GM23338 (cell line): Measurements from ENCODE around the gene STXBP5. TPM values are rescaled to one million over a fixed set of nuclear protein-coding genes. Genes with fewer than 3 reads are reported as not detected.

Experiments
- ATAC-seq: fragments of 200-7000 bp; cut with Tn5 transposase; 3 replicates; pipeline ENCODE4 v1.9.1; 2020
- DNase-seq: peaks from one replicate; pipeline ENCODE4 v3.0.0-alpha.2; 2015; ENCODE audit warnings: low spot score
- H2AFZ ChIP-seq: fragments of 200-600 bp; sonication (generic); 2 replicates; pipeline ENCODE4 v1.8.0; 2016; ENCODE audit warnings: antibody characterized with exemption, mild to moderate bottlenecking, moderate library complexity
- H3F3A ChIP-seq: fragments of 200-600 bp; sonication (generic); replicated peaks from 2 replicates; pipeline ENCODE4 v1.8.0; 2017; ENCODE audit warnings: antibody characterized with exemption, mixed run types, low read depth
- H3K27ac ChIP-seq: fragments of 200-600 bp; sonication (generic); 2 replicates; pipeline ENCODE4 v1.6.1; 2016; ENCODE audit warnings: low read depth
- H3K27me3 ChIP-seq: fragments of 200-600 bp; sonication (generic); 2 replicates; pipeline ENCODE4 v1.8.0; 2016; ENCODE audit warnings: mild to moderate bottlenecking, mixed run types, moderate library complexity; ENCODE audit not compliant: insufficient read depth
- H3K36me3 ChIP-seq: fragments of 200-600 bp; sonication (generic); 2 replicates; pipeline ENCODE4 v1.8.0; 2016; ENCODE audit warnings: mild to moderate bottlenecking; ENCODE audit not compliant: insufficient read depth
- H3K4me1 ChIP-seq: fragments of 200-600 bp; sonication (generic); 2 replicates; pipeline ENCODE4 v1.8.0; 2016; ENCODE audit warnings: mild to moderate bottlenecking, moderate library complexity; ENCODE audit not compliant: insufficient read depth
- H3K4me2 ChIP-seq: fragments of 200-600 bp; sonication (generic); 2 replicates; pipeline ENCODE4 v1.7.1; 2017; ENCODE audit warnings: mixed run types
- H3K4me3 ChIP-seq: fragments of 200-600 bp; sonication (generic); 2 replicates; pipeline ENCODE4 v1.6.1; 2016; ENCODE audit warnings: mixed run types
- H3K79me2 ChIP-seq: fragments of 200-600 bp; sonication (generic); replicated peaks from 2 replicates; pipeline ENCODE4 v1.8.0; 2017; ENCODE audit warnings: mild to moderate bottlenecking; ENCODE audit not compliant: insufficient read depth
- H3K9me2 ChIP-seq: fragments of 200-600 bp; sonication (generic); 2 replicates; pipeline ENCODE4 v1.8.0; 2017; ENCODE audit not compliant: insufficient read depth
- H4K20me1 ChIP-seq: fragments of 200-600 bp; sonication (generic); replicated peaks from 2 replicates; pipeline ENCODE4 v1.8.0; 2017; ENCODE audit warnings: mild to moderate bottlenecking; ENCODE audit not compliant: insufficient read depth
- H3K27ac Mint-ChIP-seq: 2 replicates; pipeline ENCODE4 v1.8.0; 2020; ENCODE audit warnings: inconsistent platforms, mild to moderate bottlenecking, moderate library complexity, mixed read lengths
- H3K27me3 Mint-ChIP-seq: 3 replicates; pipeline ENCODE4 v1.8.0; 2022; ENCODE audit warnings: low read depth, mild to moderate bottlenecking, moderate library complexity, mixed read lengths, inconsistent platforms; ENCODE audit not compliant: insufficient read depth, poor library complexity
- H3K36me3 Mint-ChIP-seq: 3 replicates; pipeline ENCODE4 v1.8.0; 2021; ENCODE audit warnings: low read depth, mild to moderate bottlenecking, inconsistent platforms, moderate library complexity, mixed read lengths
- H3K4me1 Mint-ChIP-seq: 3 replicates; pipeline ENCODE4 v1.8.0; 2020; ENCODE audit warnings: mild to moderate bottlenecking, inconsistent platforms, mixed read lengths
- H3K4me3 Mint-ChIP-seq: 3 replicates; pipeline ENCODE4 v1.8.0; 2021; ENCODE audit warnings: moderate library complexity, mild to moderate bottlenecking, inconsistent platforms, mixed read lengths
- H3K9me3 Mint-ChIP-seq: 3 replicates; pipeline ENCODE4 v1.8.0; 2020; ENCODE audit warnings: moderate library complexity, mild to moderate bottlenecking, inconsistent platforms, mixed read lengths
- CREB1 ChIP-seq: fragments of 250-450 bp; sonication (Bioruptor Pico); IDR thresholded peaks from 2 replicates; pipeline ENCODE4 v1.5.0; 2020; ENCODE audit warnings: low read depth, mild to moderate bottlenecking, moderate library complexity
- ETS1 ChIP-seq: IDR thresholded peaks from 2 replicates; pipeline ENCODE4 v1.6.1; 2016; ENCODE audit warnings: antibody characterized with exemption
- EZH2phosphoT487 ChIP-seq: fragments of 200-600 bp; sonication (generic); IDR thresholded peaks from one replicate; pipeline ENCODE4 v1.8.1; 2018; ENCODE audit warnings: antibody characterized with exemption; ENCODE audit not compliant: unreplicated experiment
- JUNB ChIP-seq: IDR thresholded peaks from one replicate; pipeline ENCODE4 v1.6.1; 2016; ENCODE audit warnings: antibody characterized with exemption; ENCODE audit not compliant: unreplicated experiment
- NANOG ChIP-seq: IDR thresholded peaks from 2 replicates; pipeline ENCODE4 v1.6.1; 2016; ENCODE audit warnings: antibody characterized with exemption, borderline replicate concordance
- POLR2AphosphoS5 ChIP-seq: IDR thresholded peaks from 2 replicates; pipeline ENCODE4 v1.6.1; 2016; ENCODE audit warnings: antibody characterized with exemption, low read depth
- REST ChIP-seq: IDR thresholded peaks from one replicate; pipeline ENCODE4 v1.6.1; 2018; ENCODE audit warnings: antibody characterized with exemption; ENCODE audit not compliant: unreplicated experiment
- STAT1 ChIP-seq: IDR thresholded peaks from one replicate; pipeline ENCODE4 v1.6.1; 2016; ENCODE audit warnings: antibody characterized with exemption; ENCODE audit not compliant: unreplicated experiment
- ZNF114 ChIP-seq: fragments of 250-450 bp; sonication (Bioruptor Pico); IDR thresholded peaks from 2 replicates; pipeline ENCODE4 v1.5.0; 2020; ENCODE audit warnings: mild to moderate bottlenecking, moderate library complexity
- ZNF331 ChIP-seq: fragments of 250-450 bp; sonication (Bioruptor Pico); IDR thresholded peaks from 2 replicates; pipeline ENCODE4 v1.5.0; 2020; ENCODE audit warnings: low read depth, mild to moderate bottlenecking, moderate library complexity
- ZNF462 ChIP-seq: fragments of 250-450 bp; sonication (Bioruptor Pico); IDR thresholded peaks from 2 replicates; pipeline ENCODE4 v1.5.0; 2020; ENCODE audit warnings: mild to moderate bottlenecking, moderate library complexity
- polyA plus RNA-seq: library from polyadenylated mRNA; unstranded; fragments of >200 nt; fragmentation: Nextera tagmentation; extraction: Ambion mirVana; gene quantifications from 2 replicates; pipeline ENCODE4 v1.2.1, GENCODE V29; 2016
- total RNA-seq: library from RNA; depleted of rRNA; stranded (reverse); fragments of >200 nt; shearing (Covaris generic); gene quantifications from 2 replicates; pipeline ENCODE4 v1.2.3, GENCODE V29; 2014

The STXBP5 gene
- total and polyA plus RNA-seq, 2 experiments from 2014 or later = 3.9 to 17.8 TPM

GRCh38 chr6:147179809-147180208 is 24.4 kb upstream of the STXBP5 start:
- ATAC-seq (no peak), DNase-seq (no peak)
- no peak overlapping the region for H3K4me2 ChIP-seq
- H3F3A ChIP-seq = no peaks in the 10 kb centered on the region
- H3K9me2 ChIP-seq = no peaks in the 10 kb centered on the region
- H3K4me1 ChIP-seq = peaks cover 9% of the 10 kb centered on the region; the same call in 1 of the 2 replicates
- peaks cover 10% of the 10 kb centered on the region; the same call in 2 of the 3 replicates for H3K4me1 Mint-ChIP-seq
- no peak overlapping the region for H3K27ac Mint-ChIP-seq
- no peaks in the 10 kb centered on the region for H3K27me3 ChIP-seq
- no peaks in the 10 kb centered on the region for H3K36me3 ChIP-seq
- TF ChIP-seq STAT1 = no peak
- no peak for TF ChIP-seq NANOG
- TF ChIP-seq ZNF331 (CRISPR knock-in tag) = no peak
- TF ChIP-seq ZNF114 (CRISPR knock-in tag) = no peak
- H3K9me3 Mint-ChIP-seq = no peaks in the 10 kb centered on the region
- peaks cover 1% of the 10 kb centered on the region for H3K27me3 Mint-ChIP-seq
- H3K4me3 ChIP-seq = no peak overlapping the region
- no peak overlapping the region for H3K27ac ChIP-seq
- H2AFZ ChIP-seq = no peak overlapping the region
- no peaks in the 10 kb centered on the region for H3K36me3 Mint-ChIP-seq
- H3K79me2 ChIP-seq = no peaks in the 10 kb centered on the region
- no peaks in the 10 kb centered on the region for H4K20me1 ChIP-seq
- no peak overlapping the region for H3K4me3 Mint-ChIP-seq

- H2AFZ ChIP-seq = no peak overlapping the region
- Mint-ChIP-seq H3K4me1 (peaks cover 16% of the 10 kb centered on the region), H3K4me3 (no peak overlapping the region), H3K9me3 (no peaks in the 10 kb centered on the region), H3K36me3 (no peaks in the 10 kb centered on the region), H3K27me3 (no peaks in the 10 kb centered on the region), H3K27ac (no peak overlapping the region)
- peaks cover 9% of the 10 kb centered on the region; the same call in 1 of the 2 replicates for H3K4me1 ChIP-seq
- H3K79me2 ChIP-seq = no peaks in the 10 kb centered on the region
- DNase-seq (no peak), ATAC-seq (no peak)
- no peaks in the 10 kb centered on the region for H4K20me1 ChIP-seq
- no peak overlapping the region for H3K27ac ChIP-seq
- H3K4me2 ChIP-seq = no peak overlapping the region
- no peaks in the 10 kb centered on the region for H3K9me2 ChIP-seq
- H3K36me3 ChIP-seq = no peaks in the 10 kb centered on the region
- H3K4me3 ChIP-seq = no peak overlapping the region
- no peaks in the 10 kb centered on the region for H3F3A ChIP-seq
- no peaks in the 10 kb centered on the region for H3K27me3 ChIP-seq
- TF ChIP-seq ZNF331 (CRISPR knock-in tag) = no peak
- no peak for TF ChIP-seq STAT1
- TF ChIP-seq ZNF114 (CRISPR knock-in tag) = no peak
- no peak for TF ChIP-seq ZNF462 (CRISPR knock-in tag)
- no peak for TF ChIP-seq POLR2AphosphoS5
- TF ChIP-seq EZH2phosphoT487 = no peak
- TF ChIP-seq REST = no peak
- TF ChIP-seq JUNB = no peak
- no peak for TF ChIP-seq NANOG
- no peak for TF ChIP-seq ETS1
- no peak for TF ChIP-seq CREB1 (CRISPR knock-in tag)
Observed at GRCh38 chr6:147180926-147181325, 23.3 kb upstream of the STXBP5 start.
